ENCODE data around the gene CYFIP1. TPM values are rescaled to one million over a fixed set of nuclear protein-coding genes. Genes with fewer than 3 reads are reported as not detected.

Gene CYFIP1
- total RNA-seq, 1 donor from 2014 or later = 116 TPM

DNA sequence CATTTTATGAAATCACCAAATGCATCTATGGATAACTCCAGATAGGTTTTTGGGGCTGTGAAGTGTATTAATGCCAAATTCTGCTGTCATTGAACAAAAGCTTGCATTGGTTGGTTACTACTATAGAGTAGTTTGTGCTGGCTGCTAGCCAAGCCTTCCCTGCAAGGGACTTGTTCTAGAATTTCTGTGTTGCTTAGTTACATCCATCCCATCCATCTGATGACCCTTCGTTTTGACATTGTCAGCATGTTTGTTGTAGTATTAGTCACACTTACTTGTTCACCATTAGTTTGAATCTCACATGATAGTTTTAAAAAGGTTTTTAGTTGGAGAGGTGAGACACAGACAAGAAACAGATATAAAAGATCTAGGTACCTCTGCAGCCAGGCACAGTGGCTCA, 148.7 kb downstream of the CYFIP1 start:
- H3K27ac Mint-ChIP-seq (ENCODE audit: unreplicated experiment) = no peak overlapping the region
- Histone ChIP-seq H3K9ac (ENCODE audit: low read length) (no peak overlapping the region), H2AFZ (ENCODE audit: low read depth, low read length) (no peak overlapping the region), H3K4me3 (ENCODE audit: insufficient read depth, low read depth, low read length) (no peak overlapping the region), H3K79me2 (ENCODE audit: insufficient read depth, low read length) (no peaks in the 10 kb centered on the region), H3K4me1 (ENCODE audit: insufficient read depth, low read length) (no peaks in the 10 kb centered on the region), H3K36me3 (ENCODE audit: insufficient read depth, low read length) (no peaks in the 10 kb centered on the region), H3K9me3 (ENCODE audit: insufficient read depth, low read depth, low read length) (no peaks in the 10 kb centered on the region), H4K20me1 (ENCODE audit: insufficient read depth, low read length) (no peaks in the 10 kb centered on the region), H3K4me2 (ENCODE audit: low read length) (no peak overlapping the region), H3K27ac (ENCODE audit: low read depth, low read length) (no peak overlapping the region), H3K27me3 (ENCODE audit: insufficient read depth, low read length) (no peaks in the 10 kb centered on the region)
- TF ChIP-seq CTCF (IDR thresholded peaks at IDR 0.05; ENCODE audit: insufficient read depth, low read depth, low read length) (no peak), EZH2 (IDR thresholded peaks at IDR 0.05; ENCODE audit: insufficient read depth, low read length) (no peak)
- peaks cover 5% of the 10 kb centered on the region for H3K36me3 Mint-ChIP-seq (ENCODE audit: low read depth, unreplicated experiment)
- H3K9me3 Mint-ChIP-seq (ENCODE audit: unreplicated experiment) = no peaks in the 10 kb centered on the region
- DNase-seq (ENCODE audit: low read depth) = no peak
- no peaks in the 10 kb centered on the region for H3K27me3 Mint-ChIP-seq (ENCODE audit: low read depth, unreplicated experiment)
- no peak overlapping the region for H3K4me3 Mint-ChIP-seq (ENCODE audit: unreplicated experiment)
- FAIRE-seq = no peak
- peaks cover 4% of the 10 kb centered on the region for H3K4me1 Mint-ChIP-seq (ENCODE audit: low read depth, unreplicated experiment)

GRCh38 chr15:22827125-22827524, 153.0 kb downstream of the CYFIP1 start:
- H3K9me3 ChIP-seq (ENCODE audit: insufficient read depth, low read depth, low read length) = no peaks in the 10 kb centered on the region
- H3K36me3 ChIP-seq (ENCODE audit: insufficient read depth, low read length) = no peaks in the 10 kb centered on the region
- no peak overlapping the region for H3K4me3 ChIP-seq (ENCODE audit: insufficient read depth, low read depth, low read length)
- H3K4me2 ChIP-seq (ENCODE audit: low read length) = no peak overlapping the region
- FAIRE-seq = no peak
- no peak for DNase-seq (ENCODE audit: low read depth)
- no peak for TF ChIP-seq CTCF (IDR thresholded peaks at IDR 0.05; ENCODE audit: insufficient read depth, low read depth, low read length)
- TF ChIP-seq EZH2 (IDR thresholded peaks at IDR 0.05; ENCODE audit: insufficient read depth, low read length) = no peak
- Mint-ChIP-seq H3K27ac (ENCODE audit: unreplicated experiment) (no peak overlapping the region), H3K4me3 (ENCODE audit: unreplicated experiment) (no peak overlapping the region), H3K4me1 (ENCODE audit: low read depth, unreplicated experiment) (peaks cover 4% of the 10 kb centered on the region), H3K36me3 (ENCODE audit: low read depth, unreplicated experiment) (peaks cover 8% of the 10 kb centered on the region), H3K27me3 (ENCODE audit: low read depth, unreplicated experiment) (no peaks in the 10 kb centered on the region), H3K9me3 (ENCODE audit: unreplicated experiment) (no peaks in the 10 kb centered on the region)
- H3K79me2 ChIP-seq (ENCODE audit: insufficient read depth, low read length) = no peaks in the 10 kb centered on the region
- H3K4me1 ChIP-seq (ENCODE audit: insufficient read depth, low read length) = no peaks in the 10 kb centered on the region
- H3K9ac ChIP-seq (ENCODE audit: low read length) = no peak overlapping the region
- H3K27ac ChIP-seq (ENCODE audit: low read depth, low read length) = no peak overlapping the region
- no peak overlapping the region for H2AFZ ChIP-seq (ENCODE audit: low read depth, low read length)
- no peaks in the 10 kb centered on the region for H3K27me3 ChIP-seq (ENCODE audit: insufficient read depth, low read length)
- no peaks in the 10 kb centered on the region for H4K20me1 ChIP-seq (ENCODE audit: insufficient read depth, low read length)

DNA sequence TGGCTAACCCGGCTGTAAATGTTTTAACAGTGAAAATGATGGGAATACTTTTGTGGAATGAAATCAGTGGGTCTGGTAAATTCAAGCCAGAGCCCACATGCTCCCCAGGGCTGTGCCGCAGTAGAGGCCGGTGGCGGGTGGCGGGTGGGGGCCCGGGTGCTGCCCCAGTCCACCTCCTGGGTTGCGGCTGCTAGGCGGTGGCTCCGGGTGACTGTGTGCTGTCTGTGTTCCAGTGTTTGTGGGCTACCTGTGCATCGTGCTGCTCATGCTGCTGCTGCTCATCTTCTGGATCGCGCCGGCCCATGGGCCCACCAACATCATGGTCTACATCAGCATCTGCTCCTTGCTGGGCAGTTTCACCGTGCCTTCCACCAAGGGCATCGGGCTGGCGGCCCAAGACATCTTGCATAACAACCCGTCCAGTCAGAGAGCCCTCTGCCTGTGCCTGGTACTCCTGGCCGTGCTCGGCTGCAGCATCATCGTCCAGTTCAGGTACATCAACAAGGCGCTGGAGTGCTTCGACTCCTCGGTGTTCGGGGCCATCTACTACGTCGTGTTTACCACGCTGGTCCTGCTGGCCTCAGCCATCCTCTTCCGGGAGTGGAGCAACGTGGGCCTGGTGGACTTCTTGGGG, 156.6 kb downstream of the CYFIP1 start:
- no peak overlapping the region for H3K4me2 ChIP-seq (ENCODE audit: low read length)
- FAIRE-seq (no peak), DNase-seq (ENCODE audit: low read depth) (no peak)
- H3K9me3 Mint-ChIP-seq (ENCODE audit: unreplicated experiment) = no peaks in the 10 kb centered on the region
- H3K27ac ChIP-seq (ENCODE audit: low read depth, low read length) = no peak overlapping the region
- H3K27me3 Mint-ChIP-seq (ENCODE audit: low read depth, unreplicated experiment) = no peaks in the 10 kb centered on the region
- H3K27ac Mint-ChIP-seq (ENCODE audit: unreplicated experiment) = no peak overlapping the region
- no peaks in the 10 kb centered on the region for H3K27me3 ChIP-seq (ENCODE audit: insufficient read depth, low read length)
- H4K20me1 ChIP-seq (ENCODE audit: insufficient read depth, low read length) = no peaks in the 10 kb centered on the region
- H3K36me3 Mint-ChIP-seq (ENCODE audit: low read depth, unreplicated experiment) = peaks cover 8% of the 10 kb centered on the region
- no peaks in the 10 kb centered on the region for H3K79me2 ChIP-seq (ENCODE audit: insufficient read depth, low read length)
- no peak overlapping the region for H2AFZ ChIP-seq (ENCODE audit: low read depth, low read length)
- H3K9ac ChIP-seq (ENCODE audit: low read length) = no peak overlapping the region
- no peaks in the 10 kb centered on the region for H3K36me3 ChIP-seq (ENCODE audit: insufficient read depth, low read length)
- H3K9me3 ChIP-seq (ENCODE audit: insufficient read depth, low read depth, low read length) = no peaks in the 10 kb centered on the region
- H3K4me1 ChIP-seq (ENCODE audit: insufficient read depth, low read length) = no peaks in the 10 kb centered on the region
- no peak overlapping the region for H3K4me3 ChIP-seq (ENCODE audit: insufficient read depth, low read depth, low read length)
- no peaks in the 10 kb centered on the region for H3K4me1 Mint-ChIP-seq (ENCODE audit: low read depth, unreplicated experiment)
- no peak for TF ChIP-seq CTCF (IDR thresholded peaks at IDR 0.05; ENCODE audit: insufficient read depth, low read depth, low read length)
- TF ChIP-seq EZH2 (IDR thresholded peaks at IDR 0.05; ENCODE audit: insufficient read depth, low read length) = no peak
- H3K4me3 Mint-ChIP-seq (ENCODE audit: unreplicated experiment) = no peak overlapping the region

Data from astrocyte (in vitro differentiated cells and primary cell).